GM06990 (cell line): ENCODE results near the gene DDX42.

Experiments
- DNase-seq: peaks from one replicate; pipeline ENCODE4 v3.0.0-alpha.2; 2011; ENCODE audit not compliant: insufficient read length; ENCODE audit errors: extremely low read depth
- H3K27me3 ChIP-seq: replicated peaks from 2 replicates; pipeline ENCODE4 v1.6.0; 2011; ENCODE audit warnings: low read length; ENCODE audit not compliant: control insufficient read depth, insufficient read depth
- H3K36me3 ChIP-seq: 2 replicates; pipeline ENCODE4 v1.5.1; 2011; ENCODE audit warnings: low read length; ENCODE audit not compliant: control insufficient read depth, insufficient read depth
- H3K4me3 ChIP-seq: replicated peaks from 2 replicates; pipeline ENCODE4 v1.5.1; 2011; ENCODE audit warnings: low read depth, mild to moderate bottlenecking, control low read depth, low read length
- CTCF ChIP-seq: IDR thresholded peaks from 2 replicates; pipeline ENCODE4 v1.5.1; 2011; ENCODE audit warnings: low read length, control low read depth, mild to moderate bottlenecking, inconsistent platforms; ENCODE audit not compliant: insufficient read depth, poor library complexity, severe bottlenecking

Gene DDX42

GRCh38 chr17:63760771-63761539, 13.0 kb upstream of the DDX42 start:
- Histone ChIP-seq H3K4me3 (no peak overlapping the region), H3K27me3 (no peaks in the 10 kb centered on the region), H3K36me3 (peaks cover 11% of the 10 kb centered on the region)
- no peak for TF ChIP-seq CTCF
- no peak for DNase-seq

- no peak for TF ChIP-seq CTCF
- peaks cover 10% of the 10 kb centered on the region for H3K36me3 ChIP-seq
- no peak overlapping the region for H3K4me3 ChIP-seq
- no peaks in the 10 kb centered on the region for H3K27me3 ChIP-seq
- no peak for DNase-seq
These were observed 11.6 kb upstream of the DDX42 start for GRCh38 chr17:63762161-63763078.

- H3K27me3 ChIP-seq = no peaks in the 10 kb centered on the region
- peaks cover 5% of the 10 kb centered on the region for H3K36me3 ChIP-seq
- no peak overlapping the region for H3K4me3 ChIP-seq
- TF ChIP-seq CTCF = no peak
- DNase-seq = no peak
These were observed 9.3 kb upstream of the DDX42 start for GRCh38 chr17:63764716-63765115.

- no peak for TF ChIP-seq CTCF
- H3K27me3 ChIP-seq = no peaks in the 10 kb centered on the region
- no peak overlapping the region for H3K4me3 ChIP-seq
- no peaks in the 10 kb centered on the region; the same call in none of the 2 replicates for H3K36me3 ChIP-seq
- DNase-seq = no peak
These were observed 7.2 kb upstream of the DDX42 start for GRCh38 chr17:63766754-63767153.

GRCh38 chr17:63768433-63768832, 5.5 kb upstream of the DDX42 start:
- H3K4me3 ChIP-seq = no peak overlapping the region
- no peaks in the 10 kb centered on the region; the same call in 1 of the 2 replicates for H3K36me3 ChIP-seq
- no peaks in the 10 kb centered on the region for H3K27me3 ChIP-seq
- no peak for TF ChIP-seq CTCF
- no peak for DNase-seq
